CD14-positive monocyte (primary cell): ENCODE results near the gene FAM219B. TPM values are rescaled to one million over a fixed set of nuclear protein-coding genes. Genes with fewer than 3 reads are reported as not detected.

Experiments
- DNase-seq, 3 donors: peaks; one replicate each; pipeline ENCODE4 v3.0.0-alpha.2; 2011 to 2022
- H2AFZ ChIP-seq: 2 replicates; pipeline ENCODE4 v1.6.0; 2012; ENCODE audit warnings: mild to moderate bottlenecking, low read depth, low read length, inconsistent platforms; ENCODE audit not compliant: insufficient read depth, poor library complexity, severe bottlenecking
- H3K27ac ChIP-seq, 2 donors: 1 replicate in 1 of 2; 2 replicates in 1 of 2; pipeline ENCODE4 v1.5.1; 2012 to 2013; ENCODE audit warnings: low read length in 2 of 2, control low read depth in 1 of 2, inconsistent platforms in 1 of 2, low read depth in 1 of 2, mild to moderate bottlenecking in 1 of 2
- H3K27me3 ChIP-seq, 2 donors: one replicate each; pipeline versions ENCODE4 v1.6.0 to v1.6.1; 2011 to 2013; ENCODE audit warnings: low read length in 2 of 2; ENCODE audit not compliant: control insufficient read depth in 2 of 2, insufficient read depth in 2 of 2
- H3K36me3 ChIP-seq, 2 donors: replicated peaks in 1 of 2; 1 replicate in 1 of 2; 2 replicates in 1 of 2; pipeline versions ENCODE4 v1.5.1 to v1.6.1; 2012 to 2013; ENCODE audit warnings: low read length in 2 of 2, control low read depth in 1 of 2, inconsistent platforms in 1 of 2, mild to moderate bottlenecking in 1 of 2; ENCODE audit not compliant: insufficient read depth in 2 of 2, control insufficient read depth in 1 of 2
- H3K4me1 ChIP-seq, 2 donors: 1 replicate in 1 of 2; 2 replicates in 1 of 2; pipeline versions ENCODE4 v1.5.1 to v1.6.1; 2012 to 2013; ENCODE audit warnings: low read length in 2 of 2, control low read depth in 1 of 2, inconsistent platforms in 1 of 2, mild to moderate bottlenecking in 1 of 2, moderate library complexity in 1 of 2; ENCODE audit not compliant: insufficient read depth in 2 of 2, control insufficient read depth in 1 of 2
- H3K4me2 ChIP-seq: replicated peaks from 2 replicates; pipeline ENCODE3; 2012; ENCODE audit warnings: low read length, moderate library complexity, mild to moderate bottlenecking; ENCODE audit not compliant: poor library complexity, severe bottlenecking; ENCODE audit errors: extremely low read depth
- H3K4me3 ChIP-seq, 3 experiments: fragments of 200-600 bp in 1 of 3; sonication (generic) in 1 of 3; replicated peaks in 1 of 3; 1 replicate in 2 of 3; 2 replicates in 1 of 3; pipeline ENCODE4 v1.5.1; 2011 to 2013; ENCODE audit warnings: low read length in 3 of 3, mild to moderate bottlenecking in 3 of 3, control low read depth in 2 of 3, low read depth in 2 of 3, inconsistent platforms in 1 of 3, moderate library complexity in 1 of 3
- H3K79me2 ChIP-seq: 2 replicates; pipeline ENCODE4 v1.6.0; 2012; ENCODE audit warnings: mild to moderate bottlenecking, control low read depth, inconsistent platforms, low read length, moderate library complexity; ENCODE audit not compliant: insufficient read depth
- H3K9ac ChIP-seq: 2 replicates; pipeline ENCODE4 v1.6.0; 2017; ENCODE audit warnings: low read length, mild to moderate bottlenecking; ENCODE audit not compliant: insufficient read depth, poor library complexity, severe bottlenecking
- H3K9me3 ChIP-seq, 2 donors: replicated peaks in 1 of 2; 1 replicate in 1 of 2; 2 replicates in 1 of 2; pipeline versions ENCODE4 v1.5.1 to v1.6.1; 2012 to 2013; ENCODE audit warnings: low read length in 2 of 2, control low read depth in 1 of 2; ENCODE audit not compliant: control insufficient read depth in 1 of 2, insufficient read depth in 1 of 2
- H4K20me1 ChIP-seq: 2 replicates; pipeline ENCODE4 v1.6.0; 2012; ENCODE audit warnings: mild to moderate bottlenecking, low read length, control low read depth, moderate library complexity; ENCODE audit not compliant: insufficient read depth
- H3K27ac Mint-ChIP-seq, 7 donors: one replicate each; pipeline ENCODE4 v1.8.0; 2020; ENCODE audit warnings: mild to moderate bottlenecking in 7 of 7, mixed read lengths in 7 of 7, moderate library complexity in 6 of 7, inconsistent platforms in 2 of 7
- H3K27me3 Mint-ChIP-seq, 3 donors: one replicate each; pipeline ENCODE4 v1.8.0; 2021 to 2022; ENCODE audit warnings: low read depth in 3 of 3, mild to moderate bottlenecking in 3 of 3, mixed read lengths in 3 of 3, moderate library complexity in 3 of 3, inconsistent platforms in 1 of 3
- H3K36me3 Mint-ChIP-seq, 2 donors: one replicate each; pipeline ENCODE4 v1.8.0; 2020; ENCODE audit warnings: mixed read lengths in 2 of 2, inconsistent platforms in 1 of 2, mild to moderate bottlenecking in 1 of 2
- H3K4me1 Mint-ChIP-seq: one replicate; pipeline ENCODE4 v1.8.0; 2020; ENCODE audit warnings: mild to moderate bottlenecking, mixed read lengths
- H3K4me3 Mint-ChIP-seq, 2 donors: one replicate each; pipeline ENCODE4 v1.8.0; 2020; ENCODE audit warnings: mild to moderate bottlenecking in 2 of 2, mixed read lengths in 2 of 2, moderate library complexity in 1 of 2
- H3K9me3 Mint-ChIP-seq, 7 donors: one replicate each; pipeline ENCODE4 v1.8.0; 2020 to 2022; ENCODE audit warnings: mixed read lengths in 7 of 7, mild to moderate bottlenecking in 6 of 7, moderate library complexity in 6 of 7, inconsistent platforms in 2 of 7
- WGBS: methylation state at CpG from one replicate; pipeline ENCODE4 v1.1.5; 2013; ENCODE audit warnings: missing lambda C conversion rate; ENCODE audit not compliant: insufficient coverage; 5-methylcytosine and 5-hydroxymethylcytosine counted together
- intact Hi-C, 2 donors: fragments of 100-400 bp; cut with micrococcal nuclease; formaldehyde crosslinking; loops; one replicate each; pipeline versions ENCODE4 v1.15.0 to v1.15.1; 2023
- polyA plus RNA-seq, 3 donors: library from polyadenylated mRNA; depleted of rRNA in 1 of 3; unstranded in 2 of 3; stranded (reverse) in 1 of 3; fragments of 300-500 nt in 2 of 3; fragments of >200 nt in 1 of 3; fragmentation: Illumina TruSeq in 2 of 3; gene quantifications; 1 replicate in 2 of 3; 2 replicates in 1 of 3; pipeline ENCODE4 v1.2.3, GENCODE V29; 2012 to 2021
- TF ChIP-seq, protein P1 (sequence below): fragments of 200-600 bp; IDR thresholded peaks from one replicate; pipeline ENCODE4 v1.8.0; 2022; ENCODE audit warnings: antibody characterized with exemption, mild to moderate bottlenecking

The FAM219B gene
- polyA plus RNA-seq, 3 donors, result 11.7 to 53.9 (median 17.1) TPM

DNA sequence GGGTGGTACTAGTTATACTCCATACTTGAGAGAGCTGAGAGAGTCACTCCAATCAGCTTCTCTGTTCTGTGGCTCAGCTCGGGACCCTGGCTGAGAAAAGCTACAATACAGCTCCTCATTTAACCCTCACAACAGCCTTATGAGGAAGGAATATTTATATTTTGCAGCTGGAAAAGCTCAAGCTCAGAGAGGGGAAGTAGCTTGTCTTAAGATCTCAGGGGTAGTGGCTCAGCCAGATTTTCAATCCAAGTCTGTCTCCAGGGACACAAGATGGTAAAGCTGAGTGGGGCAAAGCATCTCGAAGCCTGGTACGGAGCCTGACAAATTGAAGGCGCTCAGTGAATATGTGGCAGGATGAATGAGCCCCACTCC is 48.3 kb downstream of the FAM219B start:
- H2AFZ ChIP-seq, result no peak overlapping the region
- intact Hi-C loops, result no loop called here
- Mint-ChIP-seq H3K27me3 (no peaks in the 10 kb centered on the region), H3K4me3 (no peak overlapping the region), H3K9me3 (no peaks in the 10 kb centered on the region), H3K27ac (peak overlapping the region in 5 of 7 donors; percentile 8 to 78 (median 65)), H3K4me1 (peaks cover 32% of the 10 kb centered on the region), H3K36me3 (peaks cover 22 to 46% of the 10 kb centered on the region in 2 donors)
- H3K4me1 ChIP-seq, result peaks cover 4 to 14% of the 10 kb centered on the region in 2 donors
- H3K4me3 ChIP-seq, result no peak overlapping the region
- TF ChIP-seq, protein P1, sequence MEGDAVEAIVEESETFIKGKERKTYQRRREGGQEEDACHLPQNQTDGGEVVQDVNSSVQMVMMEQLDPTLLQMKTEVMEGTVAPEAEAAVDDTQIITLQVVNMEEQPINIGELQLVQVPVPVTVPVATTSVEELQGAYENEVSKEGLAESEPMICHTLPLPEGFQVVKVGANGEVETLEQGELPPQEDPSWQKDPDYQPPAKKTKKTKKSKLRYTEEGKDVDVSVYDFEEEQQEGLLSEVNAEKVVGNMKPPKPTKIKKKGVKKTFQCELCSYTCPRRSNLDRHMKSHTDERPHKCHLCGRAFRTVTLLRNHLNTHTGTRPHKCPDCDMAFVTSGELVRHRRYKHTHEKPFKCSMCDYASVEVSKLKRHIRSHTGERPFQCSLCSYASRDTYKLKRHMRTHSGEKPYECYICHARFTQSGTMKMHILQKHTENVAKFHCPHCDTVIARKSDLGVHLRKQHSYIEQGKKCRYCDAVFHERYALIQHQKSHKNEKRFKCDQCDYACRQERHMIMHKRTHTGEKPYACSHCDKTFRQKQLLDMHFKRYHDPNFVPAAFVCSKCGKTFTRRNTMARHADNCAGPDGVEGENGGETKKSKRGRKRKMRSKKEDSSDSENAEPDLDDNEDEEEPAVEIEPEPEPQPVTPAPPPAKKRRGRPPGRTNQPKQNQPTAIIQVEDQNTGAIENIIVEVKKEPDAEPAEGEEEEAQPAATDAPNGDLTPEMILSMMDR, result no peak
- H3K9me3 ChIP-seq, result no peaks in the 10 kb centered on the region
- no peak overlapping the region for H3K4me2 ChIP-seq
- H3K36me3 ChIP-seq, result peaks cover 25 to 37% of the 10 kb centered on the region in 2 donors
- H3K27me3 ChIP-seq, result no peaks in the 10 kb centered on the region
- no peak for DNase-seq
- H4K20me1 ChIP-seq, result peaks cover 99% of the 10 kb centered on the region
- 100% methylated on average over 1 of the region's 4 CpGs for WGBS
- H3K79me2 ChIP-seq, result peaks cover 91% of the 10 kb centered on the region
- H3K27ac ChIP-seq, result peak overlapping the region in 1 of 2 donors; percentile 42
- H3K9ac ChIP-seq, result no peak overlapping the region

DNA sequence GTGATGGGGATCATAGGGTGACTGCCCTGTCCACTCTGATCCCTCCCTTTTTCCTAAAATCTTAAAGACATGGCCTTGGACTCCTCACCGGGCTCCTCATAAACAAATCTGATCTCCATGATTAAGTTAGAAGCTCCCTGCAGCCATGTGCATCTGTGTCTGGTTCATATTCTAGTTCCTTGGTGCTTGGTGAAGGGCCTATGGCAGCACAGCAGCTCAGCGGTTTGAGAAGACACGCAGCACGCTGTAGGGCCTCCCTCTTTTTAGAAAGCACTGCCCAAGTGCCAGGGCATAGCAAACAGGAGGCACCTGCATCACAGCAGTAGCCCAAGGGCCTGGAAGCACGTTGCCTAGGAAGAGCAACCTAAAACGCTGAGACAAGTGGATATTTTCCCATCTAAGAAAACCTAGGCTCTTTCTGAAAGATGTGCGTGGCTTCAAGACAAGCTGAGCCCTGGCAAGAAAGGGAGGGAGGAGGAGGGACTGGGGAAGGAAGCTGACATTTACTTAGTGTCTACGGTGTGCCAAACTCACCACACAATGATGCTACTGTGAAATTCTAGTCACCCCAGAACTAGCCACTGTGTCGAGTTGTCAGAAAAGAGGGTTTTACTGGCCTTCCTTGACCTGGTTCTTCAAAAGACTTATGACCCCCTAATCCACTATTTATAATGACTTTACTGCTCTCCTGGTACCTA is 48.8 kb downstream of the FAM219B start:
- peaks cover 28 to 50% of the 10 kb centered on the region in 2 donors for H3K36me3 Mint-ChIP-seq
- intact Hi-C loops, result no loop called here
- H3K36me3 ChIP-seq, result peaks cover 30 to 41% of the 10 kb centered on the region in 2 donors
- peak overlapping the region in 5 of 7 donors; percentile 30 to 78 (median 53) for H3K27ac Mint-ChIP-seq
- no peak overlapping the region for H3K9ac ChIP-seq
- peaks cover 4 to 14% of the 10 kb centered on the region in 2 donors for H3K4me1 ChIP-seq
- peaks cover 99% of the 10 kb centered on the region for H4K20me1 ChIP-seq
- peak overlapping the region in 1 of 2 donors; percentile 42 for H3K27ac ChIP-seq
- H3K9me3 Mint-ChIP-seq, result no peaks in the 10 kb centered on the region
- TF ChIP-seq, protein P1, result no peak
- DNase-seq, result no peak
- no peak overlapping the region for H3K4me3 ChIP-seq
- H3K9me3 ChIP-seq, result no peaks in the 10 kb centered on the region
- H3K79me2 ChIP-seq, result peaks cover 86% of the 10 kb centered on the region
- no peak overlapping the region for H3K4me3 Mint-ChIP-seq
- peaks cover 32% of the 10 kb centered on the region for H3K4me1 Mint-ChIP-seq
- no peaks in the 10 kb centered on the region for H3K27me3 ChIP-seq
- 97% methylated on average over 6 of the region's 9 CpGs for WGBS
- no peak overlapping the region for H2AFZ ChIP-seq
- H3K4me2 ChIP-seq, result no peak overlapping the region
- H3K27me3 Mint-ChIP-seq, result no peaks in the 10 kb centered on the region
